K562 (cell line): ENCODE data around the gene PPP1CA. TPM values are rescaled to one million over a fixed set of nuclear protein-coding genes. Genes with fewer than 3 reads are reported as not detected.

Source experiments
- CCNT2 ChIP-seq: IDR thresholded peaks from 2 replicates; pipeline ENCODE4 v1.6.1; 2011; ENCODE audit warnings: borderline replicate concordance, low read depth, mild to moderate bottlenecking, moderate library complexity, mixed read lengths, low read length; ENCODE audit not compliant: insufficient read length; ENCODE audit errors: extremely low read depth
- ETV1 ChIP-seq: fragments of 450-650 bp; conservative IDR thresholded peaks from 2 replicates; pipeline ENCODE4 v1.6.1; 2016; ENCODE audit warnings: missing genetic modification characterization, control low read depth, low read depth, missing compliant biosample characterization
- MBD2 ChIP-seq: sonication (generic); IDR thresholded peaks from 2 replicates; pipeline ENCODE4 v1.6.1; 2016; ENCODE audit warnings: low read depth, borderline replicate concordance
- MXI1 ChIP-seq: IDR thresholded peaks from 2 replicates; pipeline ENCODE4 v1.6.1; 2011; ENCODE audit warnings: low read depth, mild to moderate bottlenecking, improper control_type of control experiment, low read length
- NFYB ChIP-seq: IDR thresholded peaks from 2 replicates; pipeline ENCODE4 v1.6.1; 2011; ENCODE audit warnings: mild to moderate bottlenecking, moderate library complexity; ENCODE audit not compliant: insufficient read length; ENCODE audit errors: extremely low read depth
- PCBP1 ChIP-seq: fragments of 200-400 bp; formaldehyde crosslinking; IDR thresholded peaks from 2 replicates; pipeline ENCODE4 v1.6.1; 2018; ENCODE audit warnings: mild to moderate bottlenecking, low read depth, low read length; ENCODE audit not compliant: poor library complexity, severe bottlenecking
- RBM25 ChIP-seq: fragments of 200-400 bp; formaldehyde crosslinking; IDR thresholded peaks from 2 replicates; pipeline ENCODE4 v1.6.1; 2018; ENCODE audit warnings: low read length, low read depth, moderate library complexity; ENCODE audit not compliant: severe bottlenecking
- SIN3A ChIP-seq, 2 experiments: fragments of 150-350 bp in 1 of 2; IDR thresholded peaks; 2 replicates each; pipeline ENCODE4 v1.6.1; 2011 to 2016; ENCODE audit warnings: borderline replicate concordance in 2 of 2, low read depth in 2 of 2, low read length in 2 of 2, mild to moderate bottlenecking in 2 of 2, moderate library complexity in 2 of 2; ENCODE audit not compliant: control insufficient read depth in 1 of 2
- SIN3B ChIP-seq: fragments of 450-650 bp; IDR thresholded peaks from 2 replicates; pipeline ENCODE4 v1.6.1; 2017; ENCODE audit warnings: low read depth, mild to moderate bottlenecking, moderate library complexity
- ZNF3 ChIP-seq: fragments of 250-450 bp; sonication (Bioruptor Pico); IDR thresholded peaks from 2 replicates; pipeline ENCODE4 v1.5.0; 2021; ENCODE audit warnings: mild to moderate bottlenecking, moderate library complexity
- ZNF311 ChIP-seq: fragments of 250-450 bp; sonication (Bioruptor Pico); IDR thresholded peaks from 2 replicates; pipeline ENCODE4 v1.4.0; 2020; ENCODE audit warnings: mild to moderate bottlenecking, moderate library complexity
- ZNF354B ChIP-seq: fragments of 250-450 bp; sonication (Bioruptor Pico); IDR thresholded peaks from 2 replicates; pipeline ENCODE4 v1.4.0; 2020
- ZNF431 ChIP-seq: sonication (generic); formaldehyde crosslinking; IDR thresholded peaks from 2 replicates; pipeline ENCODE4 v1.8.0; 2022; ENCODE audit warnings: mild to moderate bottlenecking, missing genetic modification reagents
- ZNF830 ChIP-seq: fragments of 250-450 bp; sonication (Bioruptor Pico); IDR thresholded peaks from 2 replicates; pipeline ENCODE4 v1.5.0; 2021; ENCODE audit warnings: mild to moderate bottlenecking
- polyA plus RNA-seq, 8 experiments: library from polyadenylated mRNA; depleted of rRNA in 4 of 8; stranded (reverse) in 5 of 8; unstranded in 3 of 8; fragments of >200 nt; fragmentation: Nextera tagmentation in 2 of 8; fragmentation: Illumina TruSeq in 1 of 8; extraction: Ambion mirVana in 2 of 8; extraction: Trizol in 1 of 8; gene quantifications; 2 replicates each; pipeline versions ENCODE4 v1.2.1 to v1.2.3, GENCODE V29; 2011 to 2014; ENCODE audit warnings: inconsistent platforms in 1 of 8, missing spikeins in 1 of 8
- total RNA-seq, 7 experiments: library from RNA; depleted of rRNA in 6 of 7; stranded (reverse); fragments of >200 nt in 6 of 7; fragmentation: Illumina TruSeq in 2 of 7; extraction: Trizol in 2 of 7; gene quantifications; 2 replicates each; pipeline versions ENCODE4 v1.2.1 to v1.2.3, GENCODE V29; 2011 to 2021; ENCODE audit warnings: low replicate concordance in 1 of 7
- TF ChIP-seq, protein P1 (sequence below): fragments of 450-650 bp; formaldehyde crosslinking; IDR thresholded peaks from 2 replicates; pipeline ENCODE4 v1.4.0; 2020; ENCODE audit warnings: mild to moderate bottlenecking, moderate library complexity
- TF ChIP-seq, protein P2 (sequence below): fragments of 450-650 bp; formaldehyde crosslinking; IDR thresholded peaks from 2 replicates; pipeline ENCODE4 v1.4.0; 2020; ENCODE audit warnings: mild to moderate bottlenecking
- TF ChIP-seq, protein P3 (sequence below): fragments of 250-450 bp; sonication (Bioruptor Pico); IDR thresholded peaks from 2 replicates; pipeline ENCODE4 v1.4.0; 2020; ENCODE audit warnings: borderline replicate concordance

The PPP1CA gene
- total and polyA plus RNA-seq, 9 of the 15 experiments (the other 6 are each of a cell fraction or from before 2014, with no cell fraction given), result 18.2 to 242 (median 188) TPM

DNA sequence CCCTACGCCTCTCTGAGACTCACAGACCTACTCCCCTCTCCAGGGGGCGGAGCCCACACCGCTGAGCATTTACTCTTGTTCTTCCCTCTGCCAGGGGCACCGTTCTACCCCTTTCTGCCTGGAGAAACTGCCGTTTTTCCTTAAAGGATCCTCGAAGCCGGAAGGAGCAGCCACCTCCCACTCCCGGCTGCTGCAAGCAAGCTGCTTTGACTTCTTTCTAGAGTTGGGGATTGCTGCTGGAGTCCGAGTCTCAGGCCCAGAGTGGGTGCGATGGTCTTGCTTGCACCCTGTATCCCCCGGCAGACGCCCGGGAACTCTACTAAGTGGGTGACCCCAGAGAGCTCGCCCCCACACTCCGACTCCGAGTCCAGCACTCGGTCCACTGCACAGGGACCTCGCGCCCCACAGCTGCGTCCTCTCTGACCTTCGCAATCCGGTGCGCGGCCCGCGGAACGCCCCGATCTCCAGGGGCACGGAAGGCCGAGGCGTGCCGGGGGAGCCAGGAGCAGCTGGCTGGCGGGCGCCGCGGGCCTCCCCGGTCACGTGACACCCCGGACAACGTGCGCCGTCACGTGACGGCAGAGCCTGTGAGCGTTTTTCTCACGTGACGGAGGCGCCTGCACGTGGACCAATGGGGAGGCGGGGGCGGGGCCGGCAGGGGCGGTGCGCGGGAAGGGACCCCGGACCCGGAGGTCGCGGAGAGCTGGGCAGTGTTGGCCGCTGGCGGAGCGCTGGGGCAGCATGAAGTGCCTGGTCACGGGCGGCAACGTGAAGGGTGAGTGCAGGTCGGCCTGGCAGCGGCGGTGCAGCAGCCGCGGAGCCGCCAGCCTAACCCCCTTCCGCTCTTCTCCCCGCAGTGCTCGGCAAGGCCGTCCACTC, 10.1 kb downstream of the PPP1CA start, which contains the start of gene RAD9A (continued):
- TF ChIP-seq PCBP1 (no peak), CCNT2 (peak; percentile 95), ZNF830 (no peak), ETV1 (tag) (peak; percentile 46), ZNF354B (CRISPR knock-in tag) (no peak), NFYB (peak; percentile 86), MXI1 (peak; percentile 56; the same call in 1 of the 2 replicates), MBD2 (peak; percentile 63; the same call in 1 of the 2 replicates), ZNF3 (CRISPR knock-in tag) (no peak), SIN3A (IDR thresholded peaks at IDR 0.05; ENCODE audit: borderline replicate concordance in 2 of 2, control insufficient read depth in 1 of 2, low read depth in 2 of 2, low read length in 2 of 2) (peak; percentile 94 to 98; a peak in 3 of 4 replicates), ZNF311 (CRISPR knock-in tag) (no peak), SIN3B (peak; percentile 90), RBM25 (peak; percentile 78), ZNF431 (CRISPR knock-in tag) (peak; percentile 80)
- TF ChIP-seq, protein P1, sequence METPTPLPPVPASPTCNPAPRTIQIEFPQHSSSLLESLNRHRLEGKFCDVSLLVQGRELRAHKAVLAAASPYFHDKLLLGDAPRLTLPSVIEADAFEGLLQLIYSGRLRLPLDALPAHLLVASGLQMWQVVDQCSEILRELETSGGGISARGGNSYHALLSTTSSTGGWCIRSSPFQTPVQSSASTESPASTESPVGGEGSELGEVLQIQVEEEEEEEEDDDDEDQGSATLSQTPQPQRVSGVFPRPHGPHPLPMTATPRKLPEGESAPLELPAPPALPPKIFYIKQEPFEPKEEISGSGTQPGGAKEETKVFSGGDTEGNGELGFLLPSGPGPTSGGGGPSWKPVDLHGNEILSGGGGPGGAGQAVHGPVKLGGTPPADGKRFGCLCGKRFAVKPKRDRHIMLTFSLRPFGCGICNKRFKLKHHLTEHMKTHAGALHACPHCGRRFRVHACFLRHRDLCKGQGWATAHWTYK (CRISPR knock-in tag), result 0 out of 2 replicates have a peak, but pooled peaks have one; percentile 74
- TF ChIP-seq, protein P2, sequence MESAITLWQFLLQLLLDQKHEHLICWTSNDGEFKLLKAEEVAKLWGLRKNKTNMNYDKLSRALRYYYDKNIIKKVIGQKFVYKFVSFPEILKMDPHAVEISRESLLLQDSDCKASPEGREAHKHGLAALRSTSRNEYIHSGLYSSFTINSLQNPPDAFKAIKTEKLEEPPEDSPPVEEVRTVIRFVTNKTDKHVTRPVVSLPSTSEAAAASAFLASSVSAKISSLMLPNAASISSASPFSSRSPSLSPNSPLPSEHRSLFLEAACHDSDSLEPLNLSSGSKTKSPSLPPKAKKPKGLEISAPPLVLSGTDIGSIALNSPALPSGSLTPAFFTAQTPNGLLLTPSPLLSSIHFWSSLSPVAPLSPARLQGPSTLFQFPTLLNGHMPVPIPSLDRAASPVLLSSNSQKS, result no peak
- TF ChIP-seq, protein P3, sequence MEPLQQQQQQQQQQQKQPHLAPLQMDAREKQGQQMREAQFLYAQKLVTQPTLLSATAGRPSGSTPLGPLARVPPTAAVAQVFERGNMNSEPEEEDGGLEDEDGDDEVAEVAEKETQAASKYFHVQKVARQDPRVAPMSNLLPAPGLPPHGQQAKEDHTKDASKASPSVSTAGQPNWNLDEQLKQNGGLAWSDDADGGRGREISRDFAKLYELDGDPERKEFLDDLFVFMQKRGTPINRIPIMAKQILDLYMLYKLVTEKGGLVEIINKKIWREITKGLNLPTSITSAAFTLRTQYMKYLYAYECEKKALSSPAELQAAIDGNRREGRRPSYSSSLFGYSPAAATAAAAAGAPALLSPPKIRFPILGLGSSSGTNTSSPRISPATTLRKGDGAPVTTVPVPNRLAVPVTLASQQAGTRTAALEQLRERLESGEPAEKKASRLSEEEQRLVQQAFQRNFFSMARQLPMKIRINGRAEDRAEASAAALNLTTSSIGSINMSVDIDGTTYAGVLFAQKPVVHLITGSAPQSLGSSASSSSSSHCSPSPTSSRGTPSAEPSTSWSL (CRISPR knock-in tag), result 0 out of 2 replicates have a peak, but pooled peaks have one; percentile 71
